GM19239 (cell line): Measurements from ENCODE around the gene VAV1.
"Not testable (repeated sequence)": the region's sequence is repeated elsewhere in the genome, so short reads cannot be mapped to it uniquely, and the experiment has no call there.

Source experiments
- DNase-seq: peaks from one replicate; pipeline ENCODE4 v3.0.0; 2011; ENCODE audit warnings: low spot score; ENCODE audit not compliant: insufficient read length
- FAIRE-seq: peaks from 2 replicates; lab custom pipeline; 2011; peaks lifted over from hg19 to GRCh38; lab: Jason Lieb, UNC

The VAV1 gene

GRCh38 chr19:6835501-6835900, 63.0 kb downstream of the VAV1 start:
- FAIRE-seq (no peak), DNase-seq (no peak)

GRCh38 chr19:6837525-6837924, 65.0 kb downstream of the VAV1 start:
- no peak for FAIRE-seq
- DNase-seq: no peak

GRCh38 chr19:6838062-6838655, 65.7 kb downstream of the VAV1 start:
- no peak for DNase-seq
- FAIRE-seq: no peak

GRCh38 chr19:6842871-6843607, 70.5 kb downstream of the VAV1 start:
- DNase-seq: no peak
- FAIRE-seq: no peak

- no peak for FAIRE-seq
- DNase-seq: no peak
These were observed 75.3 kb downstream of the VAV1 start for GRCh38 chr19:6847828-6848200.

GRCh38 chr19:6848986-6849385, 76.5 kb downstream of the VAV1 start:
- FAIRE-seq (no peak), DNase-seq (no peak)

- DNase-seq (no peak), FAIRE-seq (no peak)
These were observed 77.4 kb downstream of the VAV1 start for GRCh38 chr19:6849876-6850275.

GRCh38 chr19:6851359-6851758, 78.9 kb downstream of the VAV1 start:
- no peak for FAIRE-seq
- DNase-seq: no peak

GRCh38 chr19:6852001-6852400, 79.5 kb downstream of the VAV1 start:
- FAIRE-seq (no peak), DNase-seq (no peak)

- FAIRE-seq: no peak
These were observed 81.4 kb downstream of the VAV1 start for GRCh38 chr19:6853868-6854267.

GRCh38 chr19:6854758-6855157, 82.2 kb downstream of the VAV1 start:
- FAIRE-seq: no peak

More at GRCh38 chr19:6853868-6854267, 81.4 kb downstream of the VAV1 start:
- no peak for DNase-seq

GRCh38 chr19:6856749-6857372, 84.4 kb downstream of the VAV1 start:
- DNase-seq (no peak), FAIRE-seq (no peak)

More at GRCh38 chr19:6854758-6855157, 82.2 kb downstream of the VAV1 start:
- DNase-seq: no peak

- FAIRE-seq (no peak), DNase-seq (no peak)
These were observed 89.3 kb downstream of the VAV1 start for GRCh38 chr19:6861683-6862286.

GRCh38 chr19:6862673-6863078, 90.2 kb downstream of the VAV1 start:
- peak; percentile 78 for DNase-seq

GRCh38 chr19:6864325-6864940, 91.9 kb downstream of the VAV1 start:
- DNase-seq (no peak), FAIRE-seq (no peak)

More at GRCh38 chr19:6862673-6863078, 90.2 kb downstream of the VAV1 start:
- peak; percentile 96 for FAIRE-seq

- no peak for FAIRE-seq
- DNase-seq: no peak
These were observed 93.3 kb downstream of the VAV1 start for GRCh38 chr19:6865849-6866248.

GRCh38 chr19:6866741-6867151, 94.2 kb downstream of the VAV1 start:
- FAIRE-seq (no peak), DNase-seq (no peak)

GRCh38 chr19:6868351-6868750, 95.8 kb downstream of the VAV1 start:
- FAIRE-seq: no peak
- DNase-seq: no peak

- FAIRE-seq: not testable (repeated sequence)
These were observed 96.8 kb downstream of the VAV1 start for GRCh38 chr19:6869151-6869882.

More at GRCh38 chr19:6869151-6869882, 96.8 kb downstream of the VAV1 start:
- DNase-seq: not testable (repeated sequence)
